ENCODE results near the gene ZCCHC3.

GRCh38 chr20:286508-286907 is 10.9 kb upstream of the ZCCHC3 start:
- TF ChIP-seq POLR2AphosphoS5 (IDR thresholded peaks at IDR 0.05; ENCODE audit: low read depth, low read length) (no peak), POLR2A (IDR thresholded peaks at IDR 0.05; ENCODE audit: low read depth, low read length) (no peak), SPI1 (IDR thresholded peaks at IDR 0.05; ENCODE audit: low read depth, low read length) (no peak), TAF1 (IDR thresholded peaks at IDR 0.05; ENCODE audit: low read depth, low read length) (no peak), POU2F2 (IDR thresholded peaks at IDR 0.05; ENCODE audit: low read depth, low read length) (no peak), PAX5 (IDR thresholded peaks at IDR 0.05; ENCODE audit: insufficient read depth, low read length, severe bottlenecking) (no peak)

All from GM12891 (cell line).